HL-60 (cell line): ENCODE measurements around the gene NAGLU.

Experiments used
- DNase-seq, 2 experiments: peaks; one replicate each; pipeline ENCODE4 v3.0.0-alpha.2; 2010 to 2020; ENCODE audit warnings: low read depth in 1 of 2, low spot score in 1 of 2
- H3K27ac ChIP-seq: fragments of 250-450 bp; sonication (Bioruptor Pico); replicated peaks from 2 replicates; pipeline ENCODE4 v1.5.1; 2020; ENCODE audit warnings: mild to moderate bottlenecking, moderate library complexity
- H3K27me3 ChIP-seq: fragments of 250-450 bp; sonication (Bioruptor Pico); 2 replicates; pipeline ENCODE4 v1.5.1; 2021; ENCODE audit warnings: mild to moderate bottlenecking, moderate library complexity; ENCODE audit not compliant: insufficient read depth, poor library complexity, severe bottlenecking
- H3K4me3 ChIP-seq: replicated peaks from 2 replicates; pipeline ENCODE4 v1.5.1; 2011; ENCODE audit warnings: mild to moderate bottlenecking, control low read depth, low read length; ENCODE audit not compliant: insufficient read depth
- CTCF ChIP-seq: IDR thresholded peaks from one replicate; pipeline ENCODE4 v1.5.1; 2011; ENCODE audit warnings: low read length, control low read depth, inconsistent platforms; ENCODE audit not compliant: insufficient read depth
- GABPA ChIP-seq: IDR thresholded peaks from 2 replicates; pipeline ENCODE4 v1.6.1; 2012; ENCODE audit warnings: low read depth
- POLR2AphosphoS5 ChIP-seq: IDR thresholded peaks from 2 replicates; pipeline ENCODE4 v1.6.1; 2012; ENCODE audit warnings: low read depth
- REST ChIP-seq: IDR thresholded peaks from 2 replicates; pipeline ENCODE4 v1.6.1; 2012; ENCODE audit warnings: low read depth; ENCODE audit not compliant: insufficient replicate concordance
- SPI1 ChIP-seq: IDR thresholded peaks from 2 replicates; pipeline ENCODE4 v1.6.1; 2012; ENCODE audit warnings: low read depth, mild to moderate bottlenecking, borderline replicate concordance

NAGLU gene

GRCh38 chr17:42566883-42567573 lies 31.0 kb downstream of the NAGLU start, which contains the start of gene MLX:
Gene MLX, plus strand, starts transcription at chr17:42567100. Its CDS starts 25 bp downstream, at chr17:42567125.
- Histone ChIP-seq H3K4me3 (peak within 1 kb of the TSS; percentile 82), H3K27me3 (no peaks in the 10 kb centered on the region), H3K27ac (peak within 1 kb of the TSS; percentile 97)
- TF ChIP-seq GABPA, result no peak; the same call in 1 of the 2 replicates
- no peak for TF ChIP-seq SPI1
- TF ChIP-seq POLR2AphosphoS5, result peak; percentile 91
- DNase-seq, result peak; percentile 89 to 95

GRCh38 chr17:42568341-42569111 lies 32.5 kb downstream of the NAGLU start:
- TF ChIP-seq POLR2AphosphoS5, result no peak
- no peak for TF ChIP-seq CTCF
- no peak for TF ChIP-seq SPI1
- TF ChIP-seq REST, result no peak
- no peak for TF ChIP-seq GABPA
- Histone ChIP-seq H3K27me3 (no peaks in the 10 kb centered on the region), H3K27ac (no peak overlapping the region; the same call in 1 of the 2 replicates), H3K4me3 (no peak overlapping the region)
- no peak for DNase-seq

- no peak for DNase-seq
- no peak for TF ChIP-seq GABPA
- Histone ChIP-seq H3K27me3 (no peaks in the 10 kb centered on the region), H3K27ac (no peak overlapping the region), H3K4me3 (no peak overlapping the region)
Observed at GRCh38 chr17:42571435-42572225, 35.6 kb downstream of the NAGLU start.

- Histone ChIP-seq H3K27me3 (no peaks in the 10 kb centered on the region), H3K27ac (no peak overlapping the region), H3K4me3 (no peak overlapping the region)
- DNase-seq, result peak in 1 of 2 experiments; percentile 52
- no peak for TF ChIP-seq GABPA
- peak; percentile 20; the same call in 1 of the 2 replicates for TF ChIP-seq SPI1
Observed at GRCh38 chr17:42573095-42573494, 37.1 kb downstream of the NAGLU start.

GRCh38 chr17:42574463-42574862 lies 38.4 kb downstream of the NAGLU start:
- TF ChIP-seq REST (no peak), CTCF (no peak), GABPA (no peak)
- H3K27ac ChIP-seq, result no peak overlapping the region
- H3K27me3 ChIP-seq, result no peaks in the 10 kb centered on the region
- no peak for DNase-seq
- H3K4me3 ChIP-seq, result no peak overlapping the region
